Islet precursor cell (in vitro differentiated cells): ENCODE results near the gene CYP4B1.
"Not testable (repeated sequence)": the region's sequence is repeated elsewhere in the genome, so short reads cannot be mapped to it uniquely, and the experiment has no call there.

Experiments
- DNase-seq: peaks from one replicate; pipeline ENCODE4 v3.0.0-alpha.2; 2018

Gene CYP4B1

GRCh38 chr1:46798810-46799209 is at the start of gene CYP4B1:
Gene CYP4B1 (plus strand): TSS chr1:46799046. CDS start chr1:46799082, 36 bp downstream.
- DNase-seq = no peak

DNA sequence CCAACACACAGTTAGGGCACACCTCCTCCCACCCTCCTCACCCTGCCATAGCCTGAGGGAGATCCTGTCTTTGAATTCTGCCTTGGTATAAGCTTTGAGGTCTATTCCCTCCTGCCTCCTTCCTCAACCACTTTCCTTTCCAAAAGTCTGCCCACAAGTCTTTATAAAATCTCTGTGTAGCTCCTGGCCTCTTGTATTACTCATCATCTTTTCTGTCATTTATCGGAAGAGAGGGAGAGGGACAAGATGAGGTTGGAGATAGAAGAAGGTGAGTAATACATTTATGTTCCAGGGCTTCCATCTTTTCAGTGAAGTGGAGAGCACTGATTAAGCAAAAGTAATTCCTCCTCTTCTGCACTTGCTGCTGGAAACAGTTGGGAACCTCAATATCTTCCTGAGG is 49.4 kb upstream of the CYP4B1 start:
- DNase-seq = no peak

DNA sequence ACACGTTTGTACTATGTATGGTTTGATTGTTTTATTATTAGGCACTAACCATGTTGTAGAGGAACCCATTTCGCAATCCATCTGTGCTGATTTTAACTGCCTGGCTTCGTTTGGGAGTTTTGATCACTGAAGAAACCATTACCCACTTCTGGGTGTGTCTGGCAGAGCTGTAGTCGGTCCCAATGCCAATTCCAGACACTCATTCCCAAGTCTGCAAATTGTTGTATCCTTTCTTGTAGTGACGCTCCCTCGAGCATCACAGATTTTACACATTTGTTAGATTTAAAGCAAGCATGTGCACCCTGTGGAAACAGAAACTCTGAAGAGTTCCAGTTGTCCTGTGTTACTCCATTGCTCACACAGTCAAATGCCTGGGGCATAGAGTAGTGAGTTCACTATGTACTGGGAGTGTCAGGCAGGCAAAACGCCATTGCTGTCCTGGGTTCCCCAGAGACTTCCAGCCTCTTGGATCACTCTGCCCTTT is 48.9 kb upstream of the CYP4B1 start:
- no peak for DNase-seq

DNA sequence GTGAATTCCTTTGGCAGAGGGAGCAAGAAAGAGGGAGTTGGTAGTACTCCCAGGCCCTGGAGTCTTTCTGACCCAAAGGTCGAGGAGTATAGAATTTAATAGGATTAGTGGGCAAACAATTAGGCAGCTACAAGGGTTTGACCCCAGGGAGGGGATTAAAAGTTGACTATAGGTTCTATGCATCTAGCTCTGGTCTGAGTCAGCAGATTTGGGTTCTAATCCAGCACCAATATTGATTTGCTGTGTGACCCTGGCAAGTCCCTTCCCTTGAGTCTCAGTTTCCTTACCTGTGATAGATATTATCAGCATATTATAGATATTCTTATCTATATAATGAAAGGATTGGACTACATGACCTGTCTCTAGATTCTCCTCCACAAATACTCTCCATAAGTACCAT is 44.9 kb upstream of the CYP4B1 start:
- no peak for DNase-seq

- DNase-seq = not testable (repeated sequence)
These were observed 44.1 kb upstream of the CYP4B1 start for GRCh38 chr1:46754707-46755106.

DNA sequence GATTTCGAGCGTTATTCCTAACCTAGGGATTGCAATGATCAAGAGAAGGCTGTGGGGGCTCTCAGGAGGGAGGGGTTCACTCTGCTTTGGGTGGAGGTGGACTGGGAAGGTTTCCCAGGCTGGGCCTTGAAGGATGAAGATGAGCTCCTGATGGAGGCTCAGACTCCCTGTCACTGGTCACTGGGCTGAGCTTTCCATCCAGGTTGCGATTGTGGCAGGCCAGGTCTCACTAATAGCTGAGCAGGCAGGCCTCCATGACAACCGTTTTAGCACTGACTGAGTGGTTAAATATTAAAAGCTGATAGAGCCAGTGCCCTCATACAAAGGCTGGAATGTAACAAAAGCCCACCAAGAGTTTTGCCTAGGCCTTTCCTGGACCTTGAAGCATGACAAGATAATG is 43.7 kb upstream of the CYP4B1 start:
- DNase-seq = no peak

DNA sequence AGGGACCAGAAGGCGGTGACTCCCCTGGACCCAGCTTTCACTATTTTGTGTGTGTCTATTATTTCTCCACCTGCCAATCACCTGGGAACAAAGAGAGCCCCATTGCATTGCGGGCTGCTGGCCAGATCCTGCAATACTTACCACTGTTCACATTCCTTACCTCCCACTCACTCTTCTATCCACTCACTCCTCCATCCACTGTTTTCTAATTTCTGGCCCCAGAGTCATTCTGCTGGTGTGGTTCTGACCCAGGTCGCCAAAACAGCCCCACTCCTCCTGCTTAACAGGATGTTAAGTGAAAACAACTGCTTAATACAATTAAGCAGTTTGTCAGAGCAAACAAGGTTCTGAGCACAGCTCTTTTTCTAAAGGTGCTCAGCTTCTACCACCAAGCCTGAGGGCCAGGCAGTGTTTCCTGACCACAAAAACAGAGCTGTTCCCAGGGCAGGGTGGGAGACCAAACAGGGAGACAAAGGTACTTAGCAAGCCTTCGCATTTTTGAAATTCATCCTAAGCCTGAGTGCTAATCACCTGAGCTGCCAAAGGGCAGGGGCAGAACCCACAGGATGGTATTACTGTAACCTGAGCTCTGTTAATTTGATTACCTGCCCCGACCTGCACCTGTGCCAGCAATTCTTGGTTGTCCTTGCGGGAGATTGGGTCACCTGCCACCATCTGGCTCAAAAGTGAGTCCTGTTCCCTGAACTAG is 41.4 kb upstream of the CYP4B1 start:
- peak; percentile 94 for DNase-seq

DNA sequence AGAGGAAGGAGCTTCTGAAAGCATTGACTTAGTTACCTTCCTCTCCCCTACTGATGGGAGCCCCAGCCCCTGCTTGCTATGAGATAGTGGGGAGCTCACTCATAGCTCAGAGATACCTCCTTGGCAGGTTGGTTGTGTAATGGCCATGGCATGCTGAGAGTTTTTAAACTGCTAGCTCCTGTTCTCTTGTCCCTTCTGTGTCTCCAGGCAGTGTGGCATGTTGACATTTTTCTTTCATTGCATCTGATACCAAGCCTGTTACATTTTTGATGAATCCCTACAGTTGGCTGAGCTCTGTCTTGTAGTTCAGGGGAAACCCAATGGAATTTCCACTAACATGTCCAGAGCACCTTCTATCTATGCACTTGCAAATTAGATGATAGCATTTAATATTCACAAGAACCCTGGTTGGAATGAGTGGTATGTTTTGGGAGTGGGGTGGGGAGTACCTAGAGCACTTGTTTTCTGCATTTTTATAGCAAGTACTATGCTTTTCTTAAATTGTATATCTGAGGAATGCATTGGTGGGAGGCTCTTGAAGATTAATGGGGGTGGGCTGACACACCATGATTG is 40.8 kb upstream of the CYP4B1 start:
- no peak for DNase-seq

GRCh38 chr1:46760558-46761166 is 38.2 kb upstream of the CYP4B1 start:
- no peak for DNase-seq

DNA sequence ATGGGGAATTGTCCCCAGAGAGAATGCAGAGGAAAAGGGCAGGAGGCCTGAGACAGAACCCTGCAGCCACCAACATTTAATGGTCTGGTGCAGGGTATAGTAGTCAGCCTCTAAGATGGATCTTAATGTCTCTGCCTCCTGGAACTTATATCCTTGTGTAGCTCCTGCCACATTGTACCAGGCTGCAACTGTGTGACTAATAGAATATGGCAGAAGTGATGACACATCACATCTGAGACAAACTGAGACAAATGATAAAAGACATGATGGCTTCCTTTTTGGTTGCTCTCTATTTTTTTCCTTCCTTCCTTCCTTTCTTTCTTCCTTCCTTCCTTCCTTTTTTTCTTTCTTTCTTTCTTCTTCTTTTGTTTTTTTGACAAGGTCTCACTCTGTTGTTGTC is 37.1 kb upstream of the CYP4B1 start:
- no peak for DNase-seq

- no peak for DNase-seq
These were observed 34.4 kb upstream of the CYP4B1 start for GRCh38 chr1:46764402-46764801.

- DNase-seq = peak; percentile 30
These were observed 31.1 kb upstream of the CYP4B1 start for GRCh38 chr1:46767649-46768282.

DNA sequence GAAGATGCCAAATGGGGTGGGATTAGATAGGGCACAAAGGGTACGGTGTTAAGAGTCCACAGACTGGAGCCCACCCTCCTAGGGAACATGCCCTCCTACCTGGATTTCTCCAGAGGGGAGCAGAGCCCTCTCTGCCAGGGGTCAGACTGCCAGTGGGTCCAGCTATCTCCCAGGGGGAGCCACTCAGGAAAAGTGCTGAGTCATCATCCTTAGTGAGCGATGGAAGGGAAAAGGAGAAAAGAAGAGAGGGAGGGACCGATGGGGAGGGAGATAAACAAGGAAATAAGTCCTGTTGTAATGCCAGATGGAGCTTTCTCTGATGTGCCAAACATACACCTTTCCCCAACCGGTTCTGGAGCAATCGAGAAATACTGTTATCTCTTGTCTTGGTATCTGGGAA is 30.4 kb upstream of the CYP4B1 start:
- DNase-seq = no peak

- DNase-seq = peak; percentile 18
These were observed 29.7 kb upstream of the CYP4B1 start for GRCh38 chr1:46769028-46769740.

DNA sequence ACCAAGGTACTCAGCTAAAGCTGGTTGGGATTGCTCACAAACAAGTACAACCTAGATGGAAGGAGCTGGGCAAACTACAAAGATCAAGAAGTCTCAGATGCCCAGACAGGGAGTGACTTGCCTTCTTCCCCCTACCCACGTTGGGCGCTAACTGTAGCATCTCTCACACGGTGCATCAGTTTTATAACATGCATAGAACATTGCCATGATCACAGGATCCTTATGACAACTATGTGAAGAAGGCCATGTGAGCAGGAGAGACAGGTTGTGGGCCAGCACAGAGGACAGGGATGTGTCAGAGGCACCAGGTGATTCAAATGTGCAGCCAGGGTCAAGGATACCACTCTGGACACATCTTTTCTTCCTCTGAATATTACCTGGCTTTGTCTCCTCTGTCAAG is 28.3 kb upstream of the CYP4B1 start:
- DNase-seq = peak; percentile 26

DNA sequence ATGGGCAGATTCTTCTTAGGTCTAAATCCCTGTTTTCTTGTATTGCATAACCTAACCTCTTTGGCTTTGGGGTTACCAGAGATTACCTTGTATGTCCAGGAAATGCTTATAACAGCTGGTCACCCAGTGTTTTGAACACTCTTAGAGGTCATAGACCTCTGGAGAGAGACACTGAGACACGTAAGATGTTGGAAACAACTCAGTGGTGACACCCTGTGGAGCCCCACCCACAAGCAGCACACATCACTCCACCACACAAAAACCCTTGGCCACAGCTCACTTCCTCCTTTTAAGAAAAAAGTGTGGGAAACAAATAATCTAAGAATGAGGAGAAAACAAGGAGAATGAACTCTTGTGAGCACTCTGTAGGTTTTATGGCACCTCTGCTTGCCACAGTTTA is 26.3 kb upstream of the CYP4B1 start:
- DNase-seq = no peak

DNA sequence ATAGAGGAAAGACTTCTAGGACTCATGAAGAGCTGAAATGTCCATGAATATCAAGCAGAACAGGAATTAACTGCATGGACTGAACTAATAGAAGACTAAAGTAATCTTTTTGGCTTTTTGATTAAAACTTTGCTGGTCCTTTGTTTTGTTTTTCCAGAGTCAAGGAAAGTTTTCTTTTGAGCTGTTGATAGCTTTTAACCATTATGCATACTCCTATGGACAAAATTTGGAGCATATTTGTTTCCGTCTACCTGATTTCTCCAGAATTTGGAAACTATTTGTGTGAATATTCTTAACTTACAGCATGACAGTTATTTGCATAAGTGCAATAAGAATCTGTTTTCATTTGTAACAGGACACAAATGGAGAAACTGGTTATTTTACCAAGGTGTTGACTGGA is 24.5 kb upstream of the CYP4B1 start:
- no peak for DNase-seq

- DNase-seq = peak; percentile 36
These were observed 20.4 kb upstream of the CYP4B1 start for GRCh38 chr1:46778456-46778855.

DNA sequence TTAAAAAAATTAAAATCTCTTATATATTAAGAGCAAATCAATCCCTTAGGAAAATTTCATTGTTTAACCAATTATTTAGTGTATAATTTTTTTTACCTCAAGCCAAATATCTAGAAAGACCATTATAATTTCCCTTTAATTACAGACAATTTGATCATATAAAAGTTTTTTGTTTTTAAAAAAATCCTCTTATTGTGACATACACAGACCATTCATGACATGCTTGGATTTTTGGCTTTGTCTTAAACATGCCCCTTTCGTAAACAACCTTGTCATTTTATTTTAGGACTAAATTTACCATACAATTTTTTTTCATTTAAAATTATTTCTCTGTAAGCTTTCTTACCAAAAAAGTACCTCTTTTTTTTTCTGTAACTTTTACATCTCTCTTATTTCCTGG is 14.2 kb upstream of the CYP4B1 start:
- DNase-seq = no peak

GRCh38 chr1:46788634-46789033 is 10.2 kb upstream of the CYP4B1 start:
- DNase-seq = peak; percentile 21

DNA sequence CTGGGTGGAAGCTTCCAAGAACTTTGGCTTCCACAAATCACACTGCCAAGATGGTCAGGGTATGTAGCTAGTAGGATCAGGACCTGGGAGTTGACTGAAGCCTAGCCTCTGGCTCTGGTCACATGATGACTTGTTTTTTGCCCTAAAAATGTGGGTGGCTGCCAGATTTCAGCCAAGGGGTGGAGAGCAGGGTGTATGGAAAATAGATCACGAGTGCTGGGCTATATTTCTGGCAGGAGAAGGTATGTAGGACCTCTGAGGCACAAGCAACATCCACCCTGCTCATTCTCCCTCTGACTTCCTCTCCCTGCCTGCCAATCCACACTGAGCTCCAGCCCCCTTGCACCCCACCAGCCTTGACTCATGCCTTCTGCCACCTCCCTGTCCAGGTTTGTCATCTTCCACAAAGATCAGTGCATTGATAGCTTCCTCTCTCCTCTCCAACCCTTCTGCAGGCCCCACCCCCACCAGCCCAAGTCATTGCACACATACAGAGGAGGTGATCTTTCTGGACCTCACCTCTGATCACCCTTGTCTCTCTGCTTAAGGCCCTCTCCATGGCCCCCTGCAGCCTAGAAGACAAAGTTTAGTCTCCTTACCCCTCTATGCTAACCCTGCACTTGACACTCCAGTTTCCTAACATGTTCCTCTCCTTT is 8.3 kb upstream of the CYP4B1 start:
- peak; percentile 19 for DNase-seq

DNA sequence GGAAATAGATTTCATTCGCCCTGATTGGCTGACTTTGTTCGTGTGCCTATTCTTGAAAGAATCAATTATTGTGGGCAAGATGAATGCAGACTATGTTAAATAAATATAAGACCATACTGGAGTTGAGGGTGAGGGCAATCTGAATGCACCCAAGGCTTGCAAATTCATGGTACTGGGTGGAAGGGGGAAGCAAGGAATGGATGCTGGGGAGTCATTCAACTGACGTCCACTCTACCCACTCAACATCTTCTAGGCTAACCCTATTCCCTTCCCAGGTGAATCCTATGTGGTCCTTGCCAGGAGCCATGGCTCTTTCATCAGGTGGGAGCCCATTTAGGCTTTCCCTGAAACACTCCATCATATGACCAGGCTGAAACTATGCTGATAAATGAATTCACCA is 5.7 kb upstream of the CYP4B1 start:
- DNase-seq = no peak
